Spleen (tissue), 7 donors: ENCODE results near the gene ENTPD1.

ENCODE experiments used
- POLR2A ChIP-seq, 3 donors: fragments of 450-650 bp; IDR thresholded peaks; one replicate each; pipeline ENCODE4 v1.5.1; 2017; ENCODE audit warnings: antibody characterized with exemption in 3 of 3, mild to moderate bottlenecking in 1 of 3
- POLR2AphosphoS5 ChIP-seq, 3 donors: sonication (generic); formaldehyde crosslinking; IDR thresholded peaks; one replicate each; pipeline ENCODE4 v1.5.1; 2017; ENCODE audit warnings: antibody characterized with exemption in 3 of 3
- TF ChIP-seq, protein P1 (sequence below), 11 experiments: fragments of 200-600 bp in 7 of 11; fragments of 450-650 bp in 4 of 11; sonication (generic) in 4 of 11; IDR thresholded peaks in 8 of 11; conservative IDR thresholded peaks in 3 of 11; 1 replicate in 7 of 11; 2 replicates in 4 of 11; pipeline versions ENCODE4 v1.4.0 to v1.8.0; 2016 to 2021; ENCODE audit warnings: antibody characterized with exemption in 11 of 11, inconsistent platforms in 4 of 11, mild to moderate bottlenecking in 1 of 11
- donor health status: DM: no; HTN: no; CAD: no; lungs with moderate emphysema.
- donor health status: DM: no; HTN: no; CAD: no.
- donor health status: DM: no; HTN: no; CAD: no.

DNA sequence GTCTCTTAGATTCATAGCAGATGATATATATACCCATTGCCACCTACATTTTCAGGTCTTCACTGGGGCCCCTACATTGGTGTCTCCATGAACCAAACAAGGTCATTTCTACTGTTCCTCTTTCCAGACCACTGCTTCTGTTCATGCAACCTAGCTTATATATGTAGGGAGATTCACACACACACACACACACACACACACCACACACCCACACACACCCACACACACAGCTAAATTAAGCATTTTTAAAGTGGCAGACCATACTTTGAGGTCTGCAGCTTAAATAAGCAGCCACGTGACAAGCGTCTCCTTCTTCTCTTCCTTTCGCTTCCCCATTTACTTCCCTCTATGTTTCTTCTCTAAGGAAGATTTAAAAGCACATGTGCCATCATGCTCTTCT lies 81.8 kb downstream of the ENTPD1 start:
- TF ChIP-seq, protein P1, sequence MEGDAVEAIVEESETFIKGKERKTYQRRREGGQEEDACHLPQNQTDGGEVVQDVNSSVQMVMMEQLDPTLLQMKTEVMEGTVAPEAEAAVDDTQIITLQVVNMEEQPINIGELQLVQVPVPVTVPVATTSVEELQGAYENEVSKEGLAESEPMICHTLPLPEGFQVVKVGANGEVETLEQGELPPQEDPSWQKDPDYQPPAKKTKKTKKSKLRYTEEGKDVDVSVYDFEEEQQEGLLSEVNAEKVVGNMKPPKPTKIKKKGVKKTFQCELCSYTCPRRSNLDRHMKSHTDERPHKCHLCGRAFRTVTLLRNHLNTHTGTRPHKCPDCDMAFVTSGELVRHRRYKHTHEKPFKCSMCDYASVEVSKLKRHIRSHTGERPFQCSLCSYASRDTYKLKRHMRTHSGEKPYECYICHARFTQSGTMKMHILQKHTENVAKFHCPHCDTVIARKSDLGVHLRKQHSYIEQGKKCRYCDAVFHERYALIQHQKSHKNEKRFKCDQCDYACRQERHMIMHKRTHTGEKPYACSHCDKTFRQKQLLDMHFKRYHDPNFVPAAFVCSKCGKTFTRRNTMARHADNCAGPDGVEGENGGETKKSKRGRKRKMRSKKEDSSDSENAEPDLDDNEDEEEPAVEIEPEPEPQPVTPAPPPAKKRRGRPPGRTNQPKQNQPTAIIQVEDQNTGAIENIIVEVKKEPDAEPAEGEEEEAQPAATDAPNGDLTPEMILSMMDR (IDR thresholded peaks at IDR 0.05 in 8 of 11, conservative IDR thresholded peaks at IDR 0.05 in 3 of 11), result no peak
- TF ChIP-seq POLR2AphosphoS5 (IDR thresholded peaks at IDR 0.05) (no peak), POLR2A (IDR thresholded peaks at IDR 0.05) (no peak)
